IPS DF 6.9 (cell line): ENCODE data around the gene C10orf67.

ENCODE experiments used
- DNase-seq: peaks from one replicate; pipeline ENCODE4 v3.0.0-alpha.2; 2013; ENCODE audit warnings: low read depth, low spot score
- H3K27ac ChIP-seq: one replicate; pipeline ENCODE4 v1.5.1; 2013; ENCODE audit warnings: low read length, control low read depth
- H3K27me3 ChIP-seq: 2 replicates; pipeline ENCODE4 v1.6.1; 2013; ENCODE audit warnings: mild to moderate bottlenecking, low read length; ENCODE audit not compliant: control insufficient read depth, insufficient read depth
- H3K36me3 ChIP-seq: 2 replicates; pipeline ENCODE4 v1.6.1; 2013; ENCODE audit warnings: low read length; ENCODE audit not compliant: control insufficient read depth, insufficient read depth
- H3K4me1 ChIP-seq: 2 replicates; pipeline ENCODE4 v1.6.1; 2013; ENCODE audit warnings: low read length; ENCODE audit not compliant: control insufficient read depth, insufficient read depth
- H3K4me3 ChIP-seq: 2 replicates; pipeline ENCODE4 v1.5.1; 2013; ENCODE audit warnings: mild to moderate bottlenecking, low read length
- H3K9me3 ChIP-seq: 2 replicates; pipeline ENCODE4 v1.6.1; 2013; ENCODE audit warnings: low read length, inconsistent platforms; ENCODE audit not compliant: control insufficient read depth, insufficient read depth
- WGBS: extraction: QIAGEN DNeasy Blood & Tissue Kit; methylation state at CpG from one replicate; pipeline ENCODE4 v1.1.7; 2013; ENCODE audit warnings: mixed read lengths, missing lambda C conversion rate; ENCODE audit not compliant: insufficient read length, insufficient coverage; 5-methylcytosine and 5-hydroxymethylcytosine counted together

The C10orf67 gene

DNA sequence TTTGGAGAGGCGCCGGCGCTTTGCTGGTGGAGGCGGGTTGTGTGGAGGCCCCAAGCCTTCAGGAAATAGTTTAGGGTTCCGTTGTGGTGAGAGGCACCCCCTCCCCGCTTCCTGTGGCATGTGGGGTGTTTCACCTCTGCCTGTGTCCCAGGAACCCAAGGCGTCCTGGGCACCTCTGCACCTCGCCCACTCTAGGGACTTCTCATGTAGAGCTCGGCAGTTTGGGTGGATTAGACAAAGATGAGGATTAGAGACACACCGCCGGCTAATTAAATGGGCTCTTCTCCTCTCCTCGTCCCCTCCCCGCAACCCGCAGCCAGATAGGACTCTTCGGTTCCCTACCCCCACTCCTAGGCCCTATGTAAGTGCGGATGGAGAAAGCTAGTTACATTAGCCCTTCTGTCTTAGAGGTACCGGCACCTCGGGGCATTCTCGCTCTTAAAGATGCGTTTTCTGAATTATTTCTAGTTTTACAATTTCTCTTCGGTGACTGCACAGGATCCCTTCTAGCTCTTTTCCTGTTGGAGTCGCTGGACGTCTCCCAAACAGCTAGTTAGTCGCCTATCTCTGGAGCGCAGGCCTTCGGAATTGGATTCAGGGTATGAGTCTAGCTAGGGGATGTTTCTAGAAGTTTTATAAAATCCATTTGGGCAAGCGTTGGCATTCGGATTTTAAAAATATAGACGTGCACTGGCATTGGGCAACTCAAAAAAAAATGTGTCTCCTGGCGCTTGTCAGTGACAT lies 144.7 kb downstream of the C10orf67 start:
- peak overlapping the region; percentile 38; the same call in 1 of the 2 replicates for H3K4me3 ChIP-seq
- WGBS = no CpG with 5 or more reads among the region's 30 CpGs
- H3K27me3 ChIP-seq = peaks cover 97% of the 10 kb centered on the region
- no peaks in the 10 kb centered on the region for H3K9me3 ChIP-seq
- no peak for DNase-seq
- peaks cover 4% of the 10 kb centered on the region for H3K4me1 ChIP-seq
- H3K36me3 ChIP-seq = no peaks in the 10 kb centered on the region
- H3K27ac ChIP-seq = no peak overlapping the region

DNA sequence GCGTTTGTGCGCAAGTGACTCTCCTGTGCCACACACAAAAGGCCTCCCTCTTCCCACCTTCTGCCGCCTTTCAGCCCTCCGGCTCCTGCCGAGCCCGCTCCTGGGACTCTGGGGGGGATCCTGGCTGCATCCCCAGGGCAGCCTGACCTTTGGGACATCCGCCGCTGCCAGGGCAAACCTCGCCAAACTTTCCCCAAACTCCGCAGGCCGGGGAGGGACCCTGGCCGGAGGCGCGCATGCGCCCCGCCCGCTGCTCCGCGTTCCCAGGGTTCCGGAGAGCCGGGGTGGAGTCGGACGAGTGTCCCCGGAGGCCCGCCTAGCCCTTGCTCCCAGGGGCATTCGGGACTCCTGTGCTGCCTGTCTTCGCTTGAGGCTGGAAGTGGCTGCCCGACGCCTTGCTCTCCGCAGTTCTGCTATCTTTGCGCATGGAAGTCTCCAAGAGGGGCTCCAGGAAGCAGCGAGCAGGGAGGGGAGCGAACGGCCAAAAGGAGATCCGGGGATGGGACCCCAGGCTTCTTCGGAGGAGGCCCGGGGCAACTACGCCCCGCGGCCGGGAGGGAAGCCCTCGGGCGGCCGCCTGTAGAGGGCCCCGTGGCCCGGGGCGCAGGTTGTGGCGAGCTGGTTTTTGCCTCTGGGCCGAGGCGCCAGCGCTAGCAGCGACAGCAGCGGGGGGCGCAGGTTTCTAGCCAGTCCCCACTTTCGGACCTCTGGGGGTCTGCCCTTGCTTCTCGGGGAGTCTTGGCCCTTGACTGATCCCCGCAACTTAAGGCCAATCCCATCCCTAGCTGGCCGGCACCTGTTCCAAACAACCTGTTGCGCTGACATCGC lies 145.4 kb downstream of the C10orf67 start:
- DNase-seq = no peak
- WGBS = no CpG with 5 or more reads among the region's 60 CpGs
- H3K36me3 ChIP-seq = no peaks in the 10 kb centered on the region
- peak overlapping the region; percentile 38; the same call in 1 of the 2 replicates for H3K4me3 ChIP-seq
- peaks cover 97% of the 10 kb centered on the region for H3K27me3 ChIP-seq
- peaks cover 2% of the 10 kb centered on the region for H3K4me1 ChIP-seq
- H3K9me3 ChIP-seq = no peaks in the 10 kb centered on the region
- no peak overlapping the region for H3K27ac ChIP-seq

DNA sequence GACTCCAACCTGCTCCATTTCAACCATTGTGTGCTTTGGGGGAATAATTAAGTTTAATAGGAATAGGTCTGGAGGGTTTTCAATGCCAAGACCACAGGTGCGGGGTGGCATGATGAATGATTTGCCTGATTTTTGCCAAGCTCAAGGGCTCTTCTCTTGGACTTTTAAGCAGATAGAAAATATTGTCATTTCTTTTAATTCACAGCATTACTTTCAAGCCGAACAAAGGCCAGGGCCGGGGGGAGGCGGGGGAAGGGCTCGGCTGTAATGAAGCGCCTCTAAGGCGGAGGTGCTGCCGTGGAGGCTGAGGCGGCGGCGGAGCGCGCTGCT lies 146.0 kb downstream of the C10orf67 start:
- no CpG with 5 or more reads among the region's 13 CpGs for WGBS
- Histone ChIP-seq H3K4me1 (peaks cover 2% of the 10 kb centered on the region), H3K4me3 (peak overlapping the region; percentile 38; the same call in 1 of the 2 replicates), H3K9me3 (no peaks in the 10 kb centered on the region), H3K27me3 (peaks cover 94% of the 10 kb centered on the region), H3K27ac (no peak overlapping the region), H3K36me3 (no peaks in the 10 kb centered on the region)
- DNase-seq = no peak

DNA sequence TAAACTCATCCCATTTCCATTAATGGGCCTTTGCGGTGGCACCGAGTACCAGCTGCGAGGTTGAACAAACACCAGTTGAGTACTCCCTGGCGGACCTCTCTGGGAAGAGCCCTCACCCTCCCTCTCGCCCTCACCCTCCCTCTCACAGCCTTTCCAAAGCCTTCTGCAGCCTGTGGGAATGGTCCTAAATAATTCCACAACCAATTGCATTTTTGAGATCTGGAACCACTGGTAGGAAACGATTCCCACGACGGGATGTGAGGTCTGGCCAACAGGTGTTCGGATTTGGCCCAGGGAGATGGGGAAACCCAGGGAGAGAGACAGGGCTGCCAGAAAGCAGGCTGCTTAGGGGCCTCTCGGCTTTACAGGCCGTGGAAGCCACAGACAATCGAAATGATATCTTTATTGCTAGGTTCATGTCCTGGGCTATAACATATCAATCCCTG lies 147.2 kb downstream of the C10orf67 start:
- Histone ChIP-seq H3K9me3 (no peaks in the 10 kb centered on the region), H3K36me3 (no peaks in the 10 kb centered on the region), H3K27me3 (peaks cover 89% of the 10 kb centered on the region), H3K4me1 (peaks cover 2% of the 10 kb centered on the region; the same call in 1 of the 2 replicates), H3K27ac (no peak overlapping the region), H3K4me3 (no peak overlapping the region)
- no peak for DNase-seq
- no CpG with 5 or more reads among the region's 12 CpGs for WGBS

DNA sequence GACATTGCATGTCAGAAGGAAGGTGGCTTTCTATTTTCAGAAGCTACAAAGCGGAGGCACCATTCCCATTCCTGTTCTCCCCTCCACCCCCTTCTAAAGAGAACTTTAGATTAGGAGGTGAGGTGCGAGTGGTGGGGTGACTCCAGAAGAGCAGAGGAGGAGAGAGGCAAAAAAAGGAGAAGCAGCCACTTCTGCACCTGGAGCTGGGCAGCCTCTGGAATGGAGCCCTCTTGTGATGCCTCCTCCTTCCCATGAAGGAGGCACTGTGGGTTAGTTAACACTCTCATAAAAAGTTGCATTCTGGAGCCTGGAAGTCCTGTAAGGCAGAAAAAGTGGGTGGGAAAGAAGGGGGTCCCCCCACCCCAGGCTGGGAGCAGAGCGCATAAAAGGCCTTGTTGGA lies 147.7 kb downstream of the C10orf67 start:
- DNase-seq = no peak
- Histone ChIP-seq H3K4me3 (no peak overlapping the region), H3K4me1 (peaks cover 2% of the 10 kb centered on the region; the same call in 1 of the 2 replicates), H3K27me3 (peaks cover 86% of the 10 kb centered on the region), H3K27ac (no peak overlapping the region), H3K9me3 (no peaks in the 10 kb centered on the region), H3K36me3 (no peaks in the 10 kb centered on the region)
- no CpG with 5 or more reads among the region's 3 CpGs for WGBS

DNA sequence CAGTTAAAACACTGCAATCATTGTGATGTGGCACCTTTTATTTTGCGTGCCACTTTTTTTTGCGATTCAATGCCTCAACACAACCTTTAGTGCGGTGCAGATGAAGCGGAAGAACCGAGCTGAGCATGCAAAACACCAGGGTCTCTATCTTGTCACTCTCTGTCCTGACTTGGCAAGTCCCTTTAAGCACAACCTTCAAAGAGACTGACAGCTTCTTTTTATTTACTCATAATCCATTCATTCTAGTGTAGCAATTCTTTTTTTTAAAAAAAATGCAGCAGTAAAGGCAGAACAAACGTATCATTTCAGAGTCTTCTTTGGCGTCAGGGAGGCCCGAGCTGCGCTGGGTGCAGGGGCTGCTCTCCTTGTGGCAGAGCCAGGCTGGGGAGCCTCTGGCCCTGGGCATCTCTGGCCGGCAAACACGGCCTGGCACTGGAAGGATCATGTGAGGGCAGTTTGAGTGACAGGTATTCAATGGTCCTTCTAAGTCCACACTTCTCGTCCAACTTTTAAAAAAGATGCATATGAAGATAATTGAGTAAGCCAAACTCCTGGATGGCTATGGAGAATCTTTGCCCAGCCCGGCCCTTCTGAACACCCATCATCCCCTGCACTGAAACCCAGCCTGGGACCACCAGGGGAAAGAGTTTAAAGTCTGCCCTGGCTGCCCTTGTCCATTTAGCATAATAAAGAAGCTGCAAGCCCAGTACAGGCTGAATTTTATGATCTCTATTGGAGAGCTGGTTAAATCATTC lies 148.6 kb downstream of the C10orf67 start:
- Histone ChIP-seq H3K9me3 (no peaks in the 10 kb centered on the region), H3K27ac (no peak overlapping the region), H3K4me3 (no peak overlapping the region), H3K27me3 (peaks cover 87% of the 10 kb centered on the region), H3K4me1 (peaks cover 5% of the 10 kb centered on the region; the same call in 1 of the 2 replicates), H3K36me3 (no peaks in the 10 kb centered on the region)
- no CpG with 5 or more reads among the region's 13 CpGs for WGBS
- DNase-seq = no peak

DNA sequence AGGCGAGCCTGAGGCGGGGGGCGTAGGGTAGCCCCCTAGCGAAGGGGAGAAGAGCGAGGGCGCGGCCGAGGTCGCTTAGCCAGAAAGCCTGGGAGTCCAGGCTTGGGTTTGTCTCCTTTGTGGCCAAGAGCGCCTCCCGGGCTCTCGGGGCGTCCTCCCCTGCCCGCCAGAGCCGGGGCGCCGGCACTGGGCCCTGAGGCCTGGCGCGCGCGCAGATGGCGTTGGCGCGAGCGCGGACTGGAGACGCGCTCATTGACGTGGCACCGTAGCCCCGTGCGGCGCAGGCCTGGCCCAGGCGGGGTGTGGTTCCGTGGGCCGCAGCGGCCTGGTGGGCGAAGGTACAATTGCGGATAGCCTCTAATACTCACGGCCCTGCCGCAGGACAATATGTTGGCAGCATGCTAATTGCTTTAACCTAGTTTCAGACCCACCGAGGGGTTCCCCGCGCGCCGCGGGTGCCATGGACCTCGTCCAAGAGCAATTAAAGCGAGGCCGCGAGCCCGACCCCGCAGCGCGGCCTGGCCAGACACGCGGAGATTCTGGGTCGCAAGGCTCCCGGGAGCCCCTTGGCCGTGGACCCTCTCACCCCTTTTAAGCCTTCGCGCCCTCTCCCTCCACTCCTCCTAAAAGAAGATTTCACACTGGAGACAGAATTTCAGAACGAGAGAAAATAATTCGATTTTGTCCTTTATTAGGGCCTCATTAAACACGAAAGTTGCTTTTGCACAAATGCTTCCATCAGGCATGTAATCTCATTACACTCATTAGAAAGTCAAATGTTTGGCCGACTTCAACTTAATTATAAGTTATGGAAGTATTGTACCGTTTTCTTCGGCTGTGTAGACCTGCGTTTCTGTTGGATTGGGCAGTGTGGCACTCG lies 149.4 kb downstream of the C10orf67 start:
- peaks cover 5% of the 10 kb centered on the region; the same call in 1 of the 2 replicates for H3K4me1 ChIP-seq
- H3K36me3 ChIP-seq = no peaks in the 10 kb centered on the region
- no peak for DNase-seq
- no peak overlapping the region for H3K27ac ChIP-seq
- H3K9me3 ChIP-seq = no peaks in the 10 kb centered on the region
- H3K4me3 ChIP-seq = peak overlapping the region; percentile 18; the same call in 1 of the 2 replicates
- H3K27me3 ChIP-seq = peaks cover 87% of the 10 kb centered on the region
- no CpG with 5 or more reads among the region's 70 CpGs for WGBS

DNA sequence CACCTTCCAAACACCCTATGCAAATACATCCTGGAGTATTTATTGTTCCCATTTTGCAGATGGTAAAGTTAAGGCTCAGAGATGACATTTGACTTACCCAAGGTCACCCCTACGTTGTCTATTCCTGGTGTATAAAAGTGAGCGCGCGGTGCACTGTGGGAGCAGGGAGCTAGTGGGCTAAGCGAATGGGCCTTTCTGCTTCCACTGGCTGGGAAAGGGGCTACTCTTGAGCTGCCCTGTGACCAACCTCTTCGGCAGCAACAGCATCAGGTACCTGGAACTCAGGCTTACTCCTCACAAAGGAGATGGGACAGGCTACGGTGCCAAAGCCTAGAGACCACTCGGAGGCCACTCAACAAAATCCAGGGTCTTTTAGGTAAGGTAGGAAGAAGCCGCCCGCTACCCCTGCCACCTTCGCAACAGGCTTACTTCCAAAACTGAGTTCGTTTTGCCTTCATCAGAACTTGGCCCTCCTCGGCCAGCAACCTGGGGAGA lies 150.1 kb downstream of the C10orf67 start:
- Histone ChIP-seq H3K36me3 (no peaks in the 10 kb centered on the region), H3K27ac (no peak overlapping the region), H3K9me3 (no peaks in the 10 kb centered on the region), H3K4me1 (peaks cover 5% of the 10 kb centered on the region; the same call in 1 of the 2 replicates), H3K4me3 (peak overlapping the region; percentile 18; the same call in 1 of the 2 replicates), H3K27me3 (peaks cover 86% of the 10 kb centered on the region)
- no peak for DNase-seq
- WGBS = no CpG with 5 or more reads among the region's 13 CpGs

DNA sequence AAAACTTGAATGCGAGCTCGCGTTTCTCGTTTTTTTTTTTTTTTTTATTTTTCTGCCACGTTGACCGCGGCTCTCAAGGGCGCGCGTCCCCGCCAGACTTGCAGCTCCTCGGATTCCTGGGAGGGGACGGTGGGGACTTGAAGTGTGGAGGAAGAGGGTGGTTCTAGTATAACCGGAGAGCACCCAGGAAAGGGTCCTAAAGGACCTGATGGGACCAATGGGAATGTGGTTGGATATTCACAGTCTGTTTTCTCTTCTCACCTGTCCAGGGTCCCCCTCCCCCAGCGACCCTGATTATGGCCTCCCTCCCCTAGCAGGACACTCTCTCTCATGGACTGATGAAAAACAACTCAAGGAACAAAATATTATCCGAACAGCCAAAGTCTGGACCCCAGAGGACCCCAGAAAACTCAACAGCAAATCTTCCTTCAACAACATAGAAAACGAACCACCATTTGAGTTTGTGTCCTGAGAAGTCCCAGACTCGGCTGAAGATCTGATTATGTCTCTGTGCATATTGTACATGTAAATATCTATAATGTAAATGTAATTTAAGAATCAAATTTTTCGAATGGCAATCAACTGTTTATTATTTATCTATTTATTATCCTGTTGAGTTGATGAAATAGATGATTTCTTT lies 151.0 kb downstream of the C10orf67 start:
- Histone ChIP-seq H3K27me3 (peaks cover 88% of the 10 kb centered on the region), H3K4me1 (peaks cover 5% of the 10 kb centered on the region; the same call in 1 of the 2 replicates), H3K36me3 (no peaks in the 10 kb centered on the region), H3K4me3 (no peak overlapping the region), H3K9me3 (no peaks in the 10 kb centered on the region), H3K27ac (no peak overlapping the region)
- no CpG with 5 or more reads among the region's 19 CpGs for WGBS
- no peak for DNase-seq
